ENCODE results near the gene ROCK2. TPM values are rescaled to one million over a fixed set of nuclear protein-coding genes. Genes with fewer than 3 reads are reported as not detected.

Gene ROCK2
- polyA plus RNA-seq, 1 donor = 51.6 TPM

DNA sequence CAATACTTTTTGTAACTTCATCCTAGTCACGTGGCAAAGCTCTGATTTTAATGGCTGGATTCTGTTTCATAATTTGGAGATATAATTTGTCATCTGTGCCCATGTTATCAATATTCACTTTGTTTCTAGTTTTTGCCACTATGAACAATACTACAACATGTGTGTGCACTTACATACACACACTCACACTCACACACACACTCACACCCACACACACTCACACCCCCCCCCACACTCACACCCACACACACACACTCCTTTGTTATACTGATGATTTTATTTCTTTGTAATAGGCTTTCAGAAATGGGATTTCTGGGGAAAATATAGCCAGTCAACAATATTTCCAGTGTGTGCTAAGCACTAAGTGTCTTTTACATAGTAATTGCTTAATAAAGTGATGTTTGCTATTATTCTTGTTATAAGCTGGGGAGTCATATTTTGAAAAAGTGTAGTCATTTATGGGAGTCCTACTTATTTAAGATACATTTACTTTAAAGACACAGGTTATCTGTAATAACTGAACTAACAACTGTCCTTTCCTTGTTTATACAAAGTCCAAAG is 22.8 kb upstream of the ROCK2 start:
- no peak for DNase-seq (ENCODE audit: low read depth)

DNA sequence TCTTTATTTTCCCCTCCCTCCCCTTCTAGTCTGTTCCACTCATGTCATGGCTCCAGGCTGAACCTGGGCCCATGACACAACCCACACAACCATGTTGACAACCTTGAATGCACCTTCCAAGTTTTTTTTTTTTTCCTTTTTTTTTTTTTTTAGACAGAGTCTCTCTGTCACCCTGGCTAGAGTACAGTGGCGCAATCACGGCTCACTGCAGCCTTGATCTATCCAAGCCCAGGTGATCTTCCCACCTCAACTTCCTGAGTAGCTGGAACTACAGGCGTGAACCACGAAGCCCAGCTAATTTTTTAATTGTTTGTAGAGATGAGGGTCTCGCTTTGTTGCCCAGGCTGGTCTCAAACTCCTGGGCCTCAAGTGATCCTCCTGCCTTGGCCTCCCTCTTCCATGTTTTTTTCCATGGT is 21.9 kb upstream of the ROCK2 start:
- DNase-seq (ENCODE audit: low read depth) = no peak

DNA sequence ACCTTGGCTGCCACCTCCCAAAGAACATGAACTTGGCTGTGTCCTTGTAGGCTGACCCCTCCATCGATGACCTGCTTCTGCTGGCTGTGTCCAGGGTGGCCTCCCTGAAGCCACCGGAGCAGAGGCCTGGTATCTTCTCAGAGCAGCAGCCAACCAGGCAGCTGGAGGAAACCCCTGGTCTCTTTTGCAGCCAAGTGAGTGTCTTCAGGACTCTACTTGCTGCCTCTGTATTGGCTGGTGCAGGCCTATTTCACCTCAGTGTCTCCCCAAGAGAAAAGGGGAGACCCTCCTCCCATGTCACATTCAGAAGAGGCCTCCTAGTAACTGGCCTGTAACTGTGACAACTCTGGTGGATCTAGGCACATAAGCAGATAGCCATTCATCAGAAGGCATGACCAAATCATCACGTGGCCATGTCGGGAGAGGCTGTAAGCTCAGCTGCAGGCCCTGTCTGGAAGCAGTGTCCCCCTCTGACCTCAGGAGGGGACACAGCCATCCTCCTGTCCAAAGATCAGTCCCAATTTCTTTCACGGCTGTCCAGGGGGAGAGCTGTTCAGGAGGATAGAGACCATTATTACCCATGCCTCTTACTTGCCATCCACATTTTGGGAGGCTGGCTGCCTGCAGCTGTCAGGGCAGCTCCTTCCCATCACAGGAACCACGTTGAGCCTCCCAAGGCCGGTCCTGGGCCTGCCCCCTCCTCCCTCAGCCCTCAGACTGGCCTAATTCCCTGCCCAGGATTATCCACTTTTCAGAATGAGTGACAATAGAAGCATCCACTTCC is 20.9 kb upstream of the ROCK2 start:
- DNase-seq (ENCODE audit: low read depth) = no peak

DNA sequence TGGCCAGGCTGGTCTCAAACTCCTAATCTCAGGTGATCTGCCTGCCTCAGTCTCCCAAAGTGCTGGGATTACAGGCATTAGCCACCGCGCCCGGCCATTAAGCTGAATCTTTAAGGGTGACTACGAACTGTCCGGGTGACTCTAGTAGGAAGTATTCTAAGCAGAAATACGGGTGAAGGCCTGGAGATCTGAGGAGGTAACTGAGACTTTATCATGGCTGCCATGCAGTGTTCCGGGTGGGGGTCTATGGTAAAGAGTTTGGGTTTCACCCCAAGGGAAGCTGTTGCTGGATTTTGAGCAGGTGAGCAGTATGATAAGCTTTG is 20.1 kb upstream of the ROCK2 start:
- no peak for DNase-seq (ENCODE audit: low read depth)

DNA sequence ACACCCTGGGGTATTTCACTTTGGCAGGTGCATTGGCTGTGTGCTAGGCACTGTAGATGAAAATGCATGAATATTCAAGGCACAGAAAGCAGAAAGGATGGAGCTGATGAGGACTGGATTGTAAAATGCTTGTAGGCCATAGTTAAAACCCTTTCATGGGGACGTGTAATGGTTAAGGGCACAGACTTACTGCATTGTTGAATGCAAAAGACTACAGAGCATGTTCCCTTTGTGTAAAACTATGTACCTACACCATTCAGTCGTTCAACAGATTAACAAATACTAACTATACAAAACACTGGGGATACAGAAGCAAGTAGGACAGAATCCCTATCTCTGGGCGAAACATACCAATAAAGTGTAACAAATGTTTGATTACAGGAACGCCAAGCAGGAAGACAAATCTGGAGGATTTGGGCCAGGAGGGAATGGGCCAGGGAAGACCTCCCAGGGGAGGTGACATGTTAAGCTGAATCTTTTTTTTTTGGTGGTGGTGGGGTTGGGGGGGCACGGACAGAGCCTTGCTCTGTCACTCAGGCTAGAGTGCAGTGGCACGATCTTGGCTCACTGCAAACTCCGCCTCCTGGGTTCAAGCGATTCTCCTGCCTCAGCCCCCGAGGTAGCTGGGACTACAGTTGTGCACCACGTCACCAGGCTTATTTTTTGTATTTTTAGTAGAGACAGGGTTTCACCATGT is 19.6 kb upstream of the ROCK2 start:
- no peak for DNase-seq (ENCODE audit: low read depth)

DNA sequence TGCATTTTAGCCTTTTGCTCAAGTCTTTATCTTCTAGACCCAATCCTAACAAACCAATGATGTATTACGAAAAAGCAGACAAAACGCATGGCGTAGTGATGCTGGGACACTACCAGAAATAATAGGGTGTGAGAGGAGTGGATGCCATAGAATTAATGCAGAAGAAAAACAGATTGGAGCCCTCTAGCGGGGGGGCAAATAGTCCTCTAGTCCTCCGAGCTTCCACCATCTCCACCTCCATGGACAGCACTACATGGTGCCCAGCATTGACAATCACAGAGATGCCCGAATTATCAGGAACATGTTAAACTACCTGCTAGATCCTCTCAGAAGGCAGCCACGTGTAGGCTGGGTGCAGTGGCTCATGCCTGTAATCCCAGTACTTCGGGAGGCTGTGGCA is 15.4 kb upstream of the ROCK2 start:
- no peak for DNase-seq (ENCODE audit: low read depth)

DNA sequence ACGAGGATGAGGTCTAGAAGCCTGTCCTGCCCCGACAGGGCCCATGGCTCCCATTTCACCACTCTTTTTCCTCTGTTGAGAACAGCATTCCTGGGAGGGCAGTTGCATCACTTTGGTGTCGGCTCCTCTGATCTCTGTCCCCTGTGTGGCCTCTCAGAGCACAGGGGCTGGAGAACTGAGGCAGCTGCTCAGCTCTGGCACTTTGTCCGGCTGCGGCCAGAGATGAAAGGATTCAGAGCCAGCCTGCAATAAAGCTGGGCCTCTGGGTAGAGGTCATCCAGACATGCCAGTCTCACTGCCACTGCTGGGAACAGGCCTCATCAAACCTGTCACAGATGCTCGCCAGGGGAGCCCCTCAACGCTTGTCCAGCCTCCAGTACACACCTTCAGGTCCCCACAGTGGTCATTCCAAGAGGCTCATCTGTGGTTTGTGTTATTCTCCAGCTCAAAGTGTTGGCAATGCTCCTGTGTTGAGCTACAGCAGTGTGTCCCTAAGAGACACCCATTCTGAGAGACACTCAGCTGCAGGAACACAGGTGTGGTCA is 13.1 kb upstream of the ROCK2 start:
- DNase-seq (ENCODE audit: low read depth) = no peak

DNA sequence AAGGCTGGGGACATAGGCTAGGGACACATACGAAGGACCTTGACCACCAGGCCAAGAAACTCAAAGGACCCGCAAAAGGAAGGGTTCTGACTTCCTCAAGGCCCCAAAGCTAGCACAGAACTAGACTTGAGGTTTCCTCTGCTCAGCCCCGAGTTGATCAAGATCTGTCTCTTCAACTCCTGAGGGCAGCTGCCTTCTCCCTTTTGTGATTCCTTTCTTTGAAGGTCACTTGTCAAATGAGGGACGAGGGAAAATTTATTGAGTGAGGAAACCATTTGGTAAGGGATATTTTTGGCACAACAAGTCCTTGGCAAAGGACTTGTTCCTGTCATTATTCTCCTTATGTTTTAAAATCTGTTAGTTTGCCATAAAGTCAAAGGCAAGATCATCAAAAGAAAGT is 12.3 kb upstream of the ROCK2 start:
- DNase-seq (ENCODE audit: low read depth) = no peak

DNA sequence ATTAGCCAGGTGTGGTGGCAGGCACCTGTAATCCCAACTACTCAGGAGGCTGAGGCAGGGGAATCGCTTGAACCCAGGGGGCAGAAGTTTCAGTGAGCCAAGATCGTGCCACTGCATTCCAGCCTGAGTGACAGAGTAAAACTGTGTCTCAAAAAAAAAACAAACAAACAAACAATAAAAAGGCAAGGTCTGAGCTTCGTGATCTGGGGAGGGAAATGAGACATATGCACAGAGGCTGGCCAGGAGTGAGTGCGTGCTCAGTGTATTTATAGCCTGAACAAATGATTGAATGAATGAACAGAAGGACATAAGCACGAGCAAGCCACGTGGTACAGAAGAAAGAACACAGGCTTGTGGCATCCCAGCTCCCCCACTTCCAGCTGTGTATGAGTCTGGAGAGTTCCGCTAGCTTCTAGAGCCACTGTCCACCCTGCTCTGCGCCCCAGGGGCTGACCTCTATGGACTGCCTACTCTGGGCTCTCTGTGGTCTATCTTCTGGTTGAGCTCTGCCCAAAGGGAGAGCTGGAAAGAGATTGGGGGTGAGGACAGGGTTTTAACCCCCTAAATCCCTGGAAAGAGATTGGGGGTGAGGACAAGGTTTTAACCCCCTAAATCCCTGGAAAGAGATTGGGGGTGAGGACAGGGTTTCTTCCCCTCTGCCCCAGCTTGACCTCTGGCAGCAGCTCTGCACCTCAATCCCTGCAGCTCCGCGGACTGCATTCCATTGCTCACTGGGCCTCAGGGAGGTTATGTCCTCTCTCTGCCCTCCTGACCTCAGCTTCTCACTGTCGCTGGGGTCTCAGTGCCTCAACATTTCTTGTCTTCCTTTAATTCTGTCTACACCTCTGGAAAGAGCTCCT is 11.0 kb upstream of the ROCK2 start:
- DNase-seq (ENCODE audit: low read depth) = no peak

DNA sequence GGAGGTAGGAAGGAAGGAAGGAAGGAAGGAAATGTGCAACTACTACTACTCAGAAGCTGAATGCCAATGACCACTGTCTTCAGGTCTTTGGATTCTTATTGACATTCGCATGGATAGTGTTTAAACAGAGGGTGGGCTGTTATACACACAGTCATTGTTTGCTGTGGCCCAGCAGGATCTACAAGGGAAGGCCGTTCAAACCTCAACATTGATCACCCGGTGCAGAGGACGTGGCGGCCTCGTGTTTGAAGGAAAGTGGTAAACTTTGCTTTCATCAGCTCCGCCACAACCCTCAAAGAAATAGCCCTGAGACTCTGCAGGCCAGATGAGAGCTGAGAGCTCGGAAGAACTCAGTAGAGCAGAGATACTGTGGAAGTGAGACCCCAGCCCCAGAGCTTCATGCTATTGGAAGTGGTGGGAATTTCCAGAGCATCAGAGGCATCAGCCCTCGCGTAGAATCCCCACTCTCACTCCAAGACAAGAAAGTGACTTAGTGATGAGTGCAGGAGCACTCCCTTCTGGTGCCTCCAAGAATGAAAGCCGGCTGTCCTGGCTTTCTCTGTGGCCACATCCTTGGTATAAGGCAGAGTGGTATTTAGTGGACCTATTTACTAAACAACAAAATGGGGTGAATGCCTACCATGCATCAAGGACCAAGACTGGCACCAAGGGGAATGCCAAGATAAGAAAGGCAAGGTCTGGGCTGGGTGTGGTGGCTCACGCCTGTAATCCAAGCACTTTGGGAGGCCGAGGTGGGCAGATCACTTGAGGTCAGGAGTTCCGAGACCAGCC is 10.1 kb upstream of the ROCK2 start:
- DNase-seq (ENCODE audit: low read depth) = no peak

DNA sequence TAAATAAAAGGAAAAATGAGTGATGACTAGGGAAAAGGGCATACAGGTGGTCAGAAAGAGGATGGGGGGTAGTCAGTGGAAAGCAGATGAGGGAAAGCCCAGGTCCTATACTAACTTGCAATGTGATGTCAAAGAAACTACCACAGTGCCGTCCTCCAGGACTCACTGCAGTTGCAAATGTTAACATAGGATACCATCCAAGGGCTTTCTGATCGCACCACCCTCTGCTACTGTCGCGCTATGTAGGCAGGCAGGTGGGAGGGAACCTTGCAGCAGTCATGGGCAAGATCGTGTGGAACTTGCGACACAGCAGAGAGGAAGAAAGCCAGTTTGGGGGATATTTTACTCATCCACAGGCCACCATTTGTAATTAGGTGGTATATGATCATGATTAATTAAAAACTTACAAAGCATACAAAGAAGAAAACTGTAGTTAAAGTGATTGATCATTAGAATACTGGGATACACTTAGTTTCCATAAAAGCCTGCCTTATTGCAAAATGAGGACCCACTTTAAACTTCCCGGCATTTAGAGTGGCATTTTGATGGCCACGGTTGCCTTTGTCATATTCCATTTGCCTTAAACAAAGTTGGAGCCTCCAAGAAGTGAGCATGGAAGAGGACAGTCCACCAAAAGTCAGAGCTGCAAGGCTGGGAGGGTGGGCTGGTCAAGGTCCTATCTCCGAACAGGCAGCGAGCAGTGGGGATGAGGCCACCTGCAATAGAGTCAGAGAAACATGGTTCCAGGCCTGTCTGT is 8.5 kb upstream of the ROCK2 start:
- no peak for DNase-seq (ENCODE audit: low read depth)

DNA sequence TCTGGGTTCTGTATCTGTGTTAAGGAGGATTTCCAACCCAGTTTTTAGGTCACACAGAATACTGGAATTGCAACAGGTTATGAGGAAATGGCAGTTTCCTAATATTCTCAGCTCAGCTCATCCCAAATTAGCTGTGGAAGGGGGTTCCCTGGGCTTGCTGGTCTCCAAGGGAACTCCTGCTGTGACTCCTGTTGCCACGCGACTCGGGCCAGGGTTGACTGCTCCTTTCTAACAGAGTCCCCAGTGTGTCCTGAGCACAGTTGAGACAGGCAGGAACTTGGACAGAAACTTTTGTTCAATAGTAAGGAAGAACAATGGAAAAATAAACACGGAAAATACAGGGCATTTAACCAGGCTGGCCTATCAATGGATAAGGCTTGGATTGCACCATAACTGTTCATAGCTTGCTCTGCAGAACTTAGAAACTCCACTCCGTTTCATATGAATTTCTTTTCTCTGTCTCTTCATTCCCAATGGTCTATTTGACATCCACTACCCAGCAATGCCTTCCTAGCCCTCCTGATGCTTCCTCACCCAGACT is 3.8 kb upstream of the ROCK2 start:
- no peak for DNase-seq (ENCODE audit: low read depth)

DNA sequence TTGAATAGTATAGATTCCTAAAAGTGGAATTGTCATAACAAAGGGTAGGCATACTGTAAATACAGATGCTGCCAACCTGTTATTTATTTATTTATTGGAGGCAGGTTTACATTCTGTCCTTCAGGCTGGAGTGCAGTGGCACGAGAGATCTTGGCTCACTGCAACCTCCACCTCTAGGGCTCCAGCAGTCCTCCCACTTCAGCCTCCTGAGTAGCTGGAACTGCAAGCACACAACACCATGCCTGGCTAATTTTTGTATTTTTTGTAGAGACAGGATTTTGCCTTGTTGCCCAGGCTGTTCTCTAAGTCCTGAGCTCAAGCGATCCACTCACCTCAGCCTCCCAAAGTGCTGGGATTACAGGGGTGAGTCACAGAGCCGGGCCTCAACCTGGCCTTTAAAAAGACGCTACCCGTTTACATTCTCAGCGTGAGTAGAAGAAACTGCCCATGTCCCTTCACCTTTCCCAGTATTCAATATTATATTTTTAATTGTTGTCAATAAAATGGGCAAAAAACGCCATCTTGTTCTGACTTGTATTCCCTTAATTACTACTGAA is 3.0 kb upstream of the ROCK2 start:
- DNase-seq (ENCODE audit: low read depth) = no peak

DNA sequence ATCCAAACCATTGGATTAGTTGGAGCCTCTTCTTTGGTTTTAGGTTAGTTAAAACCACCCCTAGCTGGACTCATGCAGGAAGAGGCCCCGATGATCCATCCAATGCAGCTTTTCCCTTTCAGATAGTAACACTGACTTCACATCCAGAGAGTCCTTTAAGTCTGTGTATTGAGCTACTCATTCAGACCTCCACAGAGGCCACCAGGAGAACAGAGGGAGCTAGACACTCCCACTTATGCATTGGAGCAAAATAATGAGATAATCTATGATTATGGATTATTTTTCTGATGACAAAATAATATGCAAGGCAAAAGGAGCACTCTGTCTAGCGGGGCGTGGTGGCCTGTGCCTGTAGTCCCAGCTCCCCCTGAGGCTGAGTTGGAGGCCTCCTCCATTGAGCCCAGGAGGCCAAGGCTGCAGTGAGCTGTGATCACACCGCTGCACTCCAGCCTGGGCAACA is 1.6 kb upstream of the ROCK2 start:
- DNase-seq (ENCODE audit: low read depth) = no peak

DNA sequence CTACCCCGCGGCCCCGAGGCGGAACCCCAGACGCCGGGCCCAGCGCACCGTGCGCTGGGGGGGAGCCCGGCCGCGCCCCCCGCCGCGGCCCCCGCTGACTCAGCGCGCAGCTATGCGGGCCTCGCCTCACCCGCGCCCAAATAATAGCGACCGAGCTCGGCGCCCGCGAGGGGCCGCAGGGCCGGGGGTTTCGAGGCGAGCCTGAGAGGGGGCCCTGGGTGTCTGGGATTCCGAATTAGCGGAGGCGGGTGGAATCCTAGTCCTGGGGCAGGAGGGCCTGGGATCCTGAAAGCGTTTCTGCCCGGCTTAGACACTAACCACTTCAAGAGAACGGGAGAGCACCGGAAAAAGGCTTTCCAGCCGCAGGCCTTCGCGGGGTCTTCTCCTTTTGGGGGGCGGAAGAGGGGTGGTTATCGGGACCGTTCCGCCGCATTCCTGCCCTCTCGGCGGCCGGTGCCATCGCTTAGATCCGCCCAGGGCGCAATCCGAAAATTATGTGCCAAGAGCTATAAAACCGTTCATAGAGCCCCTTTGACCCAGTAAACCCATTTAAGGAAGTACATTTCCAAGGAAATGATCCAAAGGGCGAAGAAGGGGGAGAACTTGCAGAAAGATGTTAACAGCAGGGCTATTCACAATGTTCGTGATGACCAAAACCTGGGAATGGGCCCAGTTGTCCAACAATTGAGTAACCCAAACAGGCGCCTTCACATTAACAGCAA is 681 bp upstream of the ROCK2 start:
- DNase-seq (ENCODE audit: low read depth) = no peak

DNA sequence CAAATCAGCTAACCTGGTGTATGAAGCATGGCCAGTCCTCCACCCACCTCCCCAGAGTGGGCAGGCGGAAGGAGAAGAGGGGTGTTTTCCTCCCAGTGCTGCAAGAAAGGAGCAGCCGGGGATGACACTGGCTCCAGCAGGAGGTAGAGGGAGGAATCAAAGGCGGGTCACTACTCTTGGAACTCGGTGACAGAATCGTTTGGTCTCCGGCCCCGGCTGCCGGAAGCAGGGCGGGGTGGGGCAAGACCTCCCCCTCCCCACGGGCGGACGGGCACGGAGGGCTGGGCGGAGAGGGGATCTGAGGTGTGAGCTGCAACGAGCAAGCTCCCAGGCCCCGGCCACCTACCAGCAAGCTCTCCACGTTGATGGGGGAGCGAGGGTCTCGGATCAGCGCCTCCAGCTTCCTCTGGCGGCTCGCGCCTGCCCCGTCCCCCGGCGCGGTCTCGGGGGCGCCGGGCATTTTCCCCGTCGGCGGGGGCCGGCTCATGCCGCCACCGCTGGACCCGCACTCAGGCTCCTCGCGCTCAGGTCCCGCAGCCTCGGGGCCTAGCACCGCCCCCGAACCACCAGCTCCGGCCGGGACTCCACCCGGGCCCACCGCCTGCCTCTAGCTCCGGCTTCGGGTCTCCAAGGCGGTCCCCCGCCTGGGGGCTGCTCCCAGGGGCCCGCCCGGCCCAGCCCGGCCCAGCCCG is 640 bp downstream of the ROCK2 start:
- no peak for DNase-seq (ENCODE audit: low read depth)

DNA sequence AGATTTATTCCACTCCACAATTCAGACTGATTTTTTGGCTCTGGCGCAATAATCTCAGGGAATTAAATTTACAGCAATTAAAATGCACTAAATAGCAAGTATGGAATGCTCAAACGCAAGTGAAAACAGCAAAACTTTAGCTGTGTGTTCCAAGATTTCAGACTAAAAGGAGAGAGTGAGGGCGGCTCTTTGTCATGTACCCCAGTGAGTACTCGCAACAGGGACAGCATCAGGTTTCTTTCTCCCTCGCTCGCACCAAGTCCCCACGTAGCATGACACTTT is 1.1 kb downstream of the ROCK2 start:
- no peak for DNase-seq (ENCODE audit: low read depth)

DNA sequence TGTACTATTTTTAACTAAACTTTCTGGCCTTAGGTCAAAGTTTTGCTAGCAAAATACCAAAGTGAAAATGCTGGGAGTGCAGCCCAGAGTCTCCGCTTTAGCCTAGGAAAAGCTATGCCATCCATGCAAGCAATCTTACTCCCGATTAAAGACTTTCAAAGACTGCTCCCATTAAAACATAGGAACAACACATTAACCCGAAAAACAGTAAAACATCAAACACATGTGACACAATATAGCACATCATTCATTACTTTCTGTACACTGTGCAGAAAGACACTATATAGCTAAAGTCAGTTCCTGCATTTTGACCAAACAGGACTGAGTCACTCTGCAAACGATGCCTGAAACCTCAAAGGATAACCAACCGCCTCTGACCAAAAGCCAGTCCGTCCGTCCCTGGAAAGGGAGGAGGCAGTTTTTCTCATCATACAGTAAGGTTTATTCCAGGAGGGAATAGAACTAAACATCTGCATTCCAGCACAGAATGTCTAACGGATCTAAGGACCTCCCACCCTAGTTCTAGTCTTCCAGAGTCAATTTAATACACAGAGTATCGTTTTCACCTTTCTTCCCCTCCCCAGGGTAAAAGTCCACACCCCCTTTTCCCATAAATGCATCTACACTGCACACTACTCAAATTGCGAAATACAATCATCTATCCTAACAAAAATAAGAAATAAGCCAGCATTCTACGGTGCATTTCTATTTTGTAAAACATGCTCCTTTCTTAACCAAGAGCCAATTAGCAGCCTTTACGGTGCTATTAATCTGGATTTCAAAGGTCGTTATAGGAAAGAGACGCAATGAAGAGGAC is 1.7 kb downstream of the ROCK2 start:
- no peak for DNase-seq (ENCODE audit: low read depth)

Measured in forelimb muscle (tissue), 1 donor.